ES-I3 (cell line): ENCODE measurements around the gene PTPRB.

Experiments
- H3K36me3 ChIP-seq: 2 replicates; pipeline ENCODE4 v1.6.1; 2013; ENCODE audit warnings: mild to moderate bottlenecking, low read length, control low read depth, moderate library complexity; ENCODE audit not compliant: insufficient read depth
- H3K4me1 ChIP-seq: 2 replicates; pipeline ENCODE4 v1.6.1; 2013; ENCODE audit warnings: mild to moderate bottlenecking, control low read depth, low read length; ENCODE audit not compliant: insufficient read depth
- H3K9ac ChIP-seq: 2 replicates; pipeline ENCODE4 v1.6.1; 2013; ENCODE audit warnings: low read depth, mild to moderate bottlenecking, low read length, moderate library complexity
- H3K9me3 ChIP-seq: 2 replicates; pipeline ENCODE4 v1.6.1; 2013; ENCODE audit warnings: mild to moderate bottlenecking, low read length, moderate library complexity; ENCODE audit not compliant: control insufficient read depth, insufficient read depth

Gene PTPRB

DNA sequence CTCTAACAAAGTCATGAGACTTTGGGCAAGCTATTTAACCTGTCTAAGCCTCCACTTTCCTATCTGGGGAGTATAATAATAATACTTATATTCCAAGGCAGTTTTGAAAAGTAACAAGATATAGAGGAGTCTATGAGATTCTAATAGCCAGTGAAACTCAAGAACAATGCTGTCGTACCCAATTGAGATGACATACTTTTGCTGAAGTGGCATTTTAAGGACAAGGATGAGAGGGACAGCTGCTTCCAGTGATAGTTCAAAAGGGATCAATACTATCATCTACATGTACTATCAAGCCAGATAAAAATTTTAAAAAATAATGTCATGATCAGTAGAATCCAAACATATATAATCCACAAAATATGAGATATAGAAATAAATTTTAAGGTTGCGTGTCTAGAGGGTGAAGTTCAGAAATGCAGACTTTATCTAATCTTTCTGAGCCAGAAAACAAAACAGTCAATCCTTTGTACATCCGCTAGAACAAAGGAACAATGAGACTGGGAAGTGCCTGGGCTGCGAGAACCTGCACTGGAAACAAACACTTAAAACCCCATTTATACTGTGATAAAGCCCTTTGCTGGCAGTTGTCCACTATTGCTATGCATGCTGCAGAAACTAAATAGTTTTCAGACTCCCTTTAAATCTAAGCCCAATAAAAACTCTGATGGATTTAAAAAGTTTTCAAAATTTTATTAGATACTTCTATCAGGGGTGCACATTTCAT, 38.6 kb downstream of the PTPRB start:
- Histone ChIP-seq H3K4me1 (peaks cover 4% of the 10 kb centered on the region; the same call in 1 of the 2 replicates), H3K9me3 (no peaks in the 10 kb centered on the region), H3K9ac (no peak overlapping the region), H3K36me3 (no peaks in the 10 kb centered on the region)

DNA sequence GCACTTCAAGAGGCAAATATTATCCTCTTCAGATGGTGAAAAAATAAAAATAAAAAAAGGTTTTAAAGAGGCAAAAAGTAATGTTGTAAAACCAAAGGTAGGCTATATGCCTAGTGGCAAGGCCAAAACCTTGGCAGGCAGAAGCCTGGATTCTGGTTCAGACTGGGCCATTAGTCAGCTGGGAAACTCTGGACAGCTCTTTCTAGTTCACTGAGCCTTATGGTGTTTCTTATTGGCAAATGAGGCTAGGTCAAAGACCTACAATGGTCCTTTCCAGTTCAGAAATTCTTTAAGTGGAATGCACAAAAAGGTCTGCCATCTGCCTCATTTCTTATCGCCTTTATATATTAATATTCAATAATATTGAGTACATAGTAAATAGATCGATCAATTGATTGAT, 44.6 kb downstream of the PTPRB start:
- H3K9me3 ChIP-seq: no peaks in the 10 kb centered on the region
- peaks cover 4% of the 10 kb centered on the region; the same call in 1 of the 2 replicates for H3K4me1 ChIP-seq
- no peak overlapping the region for H3K9ac ChIP-seq
- no peaks in the 10 kb centered on the region for H3K36me3 ChIP-seq

DNA sequence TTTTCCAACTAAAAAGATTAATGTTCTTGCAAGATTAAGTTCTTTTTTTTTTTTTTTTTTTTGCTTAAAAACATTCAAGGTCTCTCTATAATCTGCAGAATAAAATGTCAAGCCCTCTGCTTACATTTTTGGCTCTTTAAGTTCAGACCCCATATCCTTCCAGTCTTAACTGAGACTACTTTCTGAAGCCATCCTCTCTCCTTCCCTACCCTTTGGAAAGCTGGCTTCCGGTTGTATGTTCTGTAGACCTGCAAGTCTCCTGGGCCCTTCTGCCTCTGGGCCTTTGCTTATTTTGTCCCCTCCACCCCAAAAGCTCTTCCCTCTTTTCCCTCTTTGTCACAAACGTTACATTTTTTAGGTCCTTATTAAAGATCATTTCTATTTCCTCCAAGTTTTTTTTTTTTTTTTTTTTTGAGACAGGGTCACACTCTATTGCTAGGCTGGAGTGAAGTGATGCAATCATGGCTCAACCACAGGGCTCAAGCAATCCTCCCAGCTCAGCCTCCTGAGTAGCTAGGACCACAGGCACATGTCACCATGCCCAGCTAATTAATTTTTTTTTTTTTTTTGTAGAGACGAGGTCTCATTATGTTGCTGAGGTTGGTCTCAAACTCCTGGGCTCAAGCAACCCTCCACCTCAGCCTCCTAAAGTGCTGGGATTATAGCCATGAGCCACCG, 46.5 kb downstream of the PTPRB start:
- H3K4me1 ChIP-seq: no peaks in the 10 kb centered on the region
- no peak overlapping the region for H3K9ac ChIP-seq
- no peaks in the 10 kb centered on the region for H3K36me3 ChIP-seq
- 0 out of 2 replicates have a peak, but pooled peaks cover 2% of the 10 kb centered on the region for H3K9me3 ChIP-seq

DNA sequence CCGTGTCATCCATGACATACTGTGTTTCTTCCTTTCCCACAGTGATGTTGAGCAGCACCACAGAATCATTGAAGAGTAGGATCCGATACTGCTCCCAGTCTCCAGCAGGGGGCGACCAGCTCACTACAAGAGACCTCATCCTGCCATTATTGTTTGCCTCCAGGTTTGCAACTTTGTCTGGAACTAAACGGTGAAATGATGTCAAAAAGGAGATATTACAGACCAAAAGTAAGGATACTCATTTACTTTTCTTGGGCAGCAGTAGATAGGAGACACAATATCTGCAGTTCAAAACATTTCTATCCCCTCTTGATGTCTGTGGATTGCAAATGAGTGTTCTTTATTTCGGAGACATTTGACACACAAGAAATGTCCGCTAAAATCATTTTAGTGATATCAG, 47.2 kb downstream of the PTPRB start:
- Histone ChIP-seq H3K9ac (no peak overlapping the region), H3K9me3 (peaks cover 4% of the 10 kb centered on the region; the same call in 1 of the 2 replicates), H3K4me1 (no peaks in the 10 kb centered on the region), H3K36me3 (no peaks in the 10 kb centered on the region)

DNA sequence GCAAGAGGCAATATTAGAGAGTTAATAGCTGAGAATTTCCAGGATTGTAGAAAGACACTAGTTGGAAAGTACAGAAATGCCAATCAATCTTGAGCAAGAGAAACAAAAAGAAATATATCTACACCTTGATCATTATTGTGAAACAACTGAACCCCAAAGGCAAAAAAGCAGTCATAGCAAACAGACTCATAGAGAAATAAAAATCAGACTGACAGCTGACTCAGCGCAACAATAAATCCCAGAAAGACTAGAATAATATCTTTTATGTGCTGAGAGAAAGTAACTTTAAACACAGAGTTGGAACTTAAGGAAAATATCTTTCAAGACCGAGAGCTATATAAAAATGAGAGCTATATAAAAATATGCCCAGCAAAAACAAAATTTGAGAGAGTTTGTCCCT, 52.9 kb downstream of the PTPRB start:
- Histone ChIP-seq H3K9me3 (peaks cover 6% of the 10 kb centered on the region; the same call in 1 of the 2 replicates), H3K36me3 (no peaks in the 10 kb centered on the region), H3K9ac (no peak overlapping the region), H3K4me1 (no peaks in the 10 kb centered on the region)

DNA sequence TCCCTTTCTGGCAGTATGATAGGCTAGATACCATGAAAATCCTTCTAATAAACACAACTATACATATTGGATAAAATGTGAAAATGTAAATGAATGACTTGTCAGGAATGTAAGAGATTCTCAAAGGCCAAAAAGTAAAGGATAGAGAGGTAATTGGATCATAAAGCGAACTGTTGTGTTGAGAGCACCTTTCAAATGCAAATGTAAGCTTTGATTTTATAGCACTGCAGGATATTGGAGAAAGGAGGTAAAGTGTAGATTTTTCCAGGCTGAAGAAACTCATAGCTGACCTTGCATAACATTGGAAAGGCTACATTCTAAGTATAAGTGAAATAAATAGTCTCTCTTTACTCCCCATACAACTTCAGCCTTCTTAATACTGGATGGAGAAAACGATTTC, 54.0 kb downstream of the PTPRB start:
- peaks cover 6% of the 10 kb centered on the region; the same call in 1 of the 2 replicates for H3K9me3 ChIP-seq

DNA sequence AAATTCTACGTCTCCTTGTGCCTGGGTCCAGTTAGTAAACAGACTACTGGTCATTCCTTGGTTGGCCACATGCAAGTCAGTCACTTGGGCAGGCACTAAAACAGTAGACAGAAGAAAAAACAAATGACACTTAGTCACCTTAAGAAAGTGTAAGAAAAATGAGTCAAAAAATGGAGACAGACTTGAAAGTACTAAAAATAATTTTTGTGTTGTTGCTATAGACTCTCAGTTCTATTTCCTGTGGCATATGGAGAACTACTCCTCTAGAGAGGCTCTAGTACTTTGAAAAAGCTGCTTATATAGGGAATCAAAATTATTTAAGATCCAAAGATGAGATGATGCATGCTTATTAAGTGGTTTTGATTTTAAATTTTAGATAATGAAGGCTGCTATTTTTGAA, 56.0 kb downstream of the PTPRB start:
- peaks cover 6% of the 10 kb centered on the region; the same call in 1 of the 2 replicates for H3K9me3 ChIP-seq
- no peaks in the 10 kb centered on the region for H3K36me3 ChIP-seq
- H3K4me1 ChIP-seq: no peaks in the 10 kb centered on the region
- no peak overlapping the region for H3K9ac ChIP-seq

More for the DNA sequence above, 54.0 kb downstream of the PTPRB start:
- Histone ChIP-seq H3K36me3 (no peaks in the 10 kb centered on the region), H3K9ac (no peak overlapping the region), H3K4me1 (no peaks in the 10 kb centered on the region)

DNA sequence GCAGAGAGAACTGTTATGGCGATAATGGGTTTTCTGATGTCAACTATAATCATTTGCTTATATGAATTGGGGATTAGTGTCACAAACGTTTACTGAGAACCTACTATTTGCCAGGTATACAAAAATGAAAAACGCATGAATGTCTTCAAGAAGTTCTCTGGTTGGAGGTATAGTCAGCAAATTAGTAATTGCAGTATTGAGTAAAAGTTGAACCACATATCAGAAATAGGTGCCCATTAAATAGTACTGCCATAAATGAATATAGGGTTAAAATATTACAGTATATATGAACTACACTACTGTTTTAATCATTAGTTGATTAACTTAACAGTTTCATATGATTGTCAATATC, 60.0 kb downstream of the PTPRB start:
- Histone ChIP-seq H3K9ac (no peak overlapping the region), H3K36me3 (no peaks in the 10 kb centered on the region), H3K4me1 (no peaks in the 10 kb centered on the region), H3K9me3 (no peaks in the 10 kb centered on the region)

DNA sequence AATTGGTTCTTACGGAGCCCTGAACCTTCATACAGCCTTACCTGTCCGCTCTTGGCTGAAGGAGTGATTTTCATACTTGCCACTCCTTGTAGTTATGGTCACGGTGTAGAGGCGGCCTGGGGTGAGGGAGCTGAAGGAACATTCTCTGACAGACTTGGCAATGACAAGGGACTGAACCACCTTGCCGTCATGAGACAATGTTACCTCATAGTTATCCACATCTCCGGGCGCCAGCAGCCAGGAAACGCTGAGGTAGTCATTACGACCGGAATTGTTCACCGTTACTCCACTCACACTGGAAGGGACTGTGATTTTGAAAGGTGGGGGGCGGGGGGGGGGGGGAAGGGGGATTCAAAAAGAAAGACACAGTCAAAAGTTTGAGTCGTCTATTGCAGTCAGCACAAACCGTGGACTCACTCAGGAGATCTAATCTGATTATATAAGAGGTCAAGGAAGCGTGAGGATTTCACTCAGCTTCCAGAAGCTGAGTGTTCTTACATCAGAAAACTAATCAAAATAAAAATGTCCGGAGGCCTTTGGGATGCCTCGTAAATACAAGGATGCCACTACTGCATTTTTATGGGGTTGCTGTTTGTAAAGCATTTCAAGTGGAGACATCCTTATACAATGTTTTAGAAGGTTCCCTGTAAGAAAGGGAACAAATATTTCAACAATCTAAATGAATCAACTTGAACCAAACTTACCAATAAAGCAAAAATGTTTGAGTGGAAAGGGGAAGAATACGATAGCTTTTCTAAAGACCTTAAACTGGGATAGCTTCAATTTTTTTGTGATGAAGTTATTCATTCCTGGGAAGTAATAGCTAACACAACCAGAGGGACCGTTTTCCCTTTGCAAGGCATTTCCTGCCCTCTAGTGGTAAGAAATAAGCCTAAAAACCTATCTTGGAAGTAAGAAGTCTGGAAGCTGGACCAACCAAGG, 60.6 kb downstream of the PTPRB start:
- Histone ChIP-seq H3K4me1 (no peaks in the 10 kb centered on the region), H3K9me3 (no peaks in the 10 kb centered on the region), H3K9ac (no peak overlapping the region), H3K36me3 (no peaks in the 10 kb centered on the region)

DNA sequence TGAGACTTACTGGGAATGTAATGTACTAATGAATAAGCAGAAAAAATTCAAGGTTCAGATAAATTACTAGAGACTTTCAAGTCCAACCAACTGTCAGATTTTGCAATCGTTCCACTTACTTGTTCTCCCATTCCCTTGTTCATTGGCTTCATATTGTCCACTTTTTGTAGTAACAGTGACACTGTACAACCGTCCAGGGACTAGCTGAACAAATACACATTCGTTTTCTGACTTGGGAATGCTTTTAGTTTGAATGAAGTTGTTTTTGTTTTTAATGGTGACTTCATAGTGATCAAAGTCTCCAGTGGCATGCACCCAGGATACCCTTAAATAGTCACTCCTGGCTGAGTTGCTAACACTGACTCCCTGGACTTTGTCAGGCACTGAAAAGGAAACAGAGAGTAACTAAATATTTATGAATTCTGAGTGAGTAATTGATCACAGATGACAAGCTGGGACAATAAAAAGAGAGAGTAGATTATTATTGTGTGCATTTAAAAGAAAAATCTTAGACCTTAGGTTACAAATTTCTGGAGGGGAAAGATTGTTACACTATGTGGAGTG, 65.4 kb downstream of the PTPRB start:
- Histone ChIP-seq H3K36me3 (no peaks in the 10 kb centered on the region), H3K9ac (no peak overlapping the region), H3K9me3 (no peaks in the 10 kb centered on the region), H3K4me1 (no peaks in the 10 kb centered on the region)

DNA sequence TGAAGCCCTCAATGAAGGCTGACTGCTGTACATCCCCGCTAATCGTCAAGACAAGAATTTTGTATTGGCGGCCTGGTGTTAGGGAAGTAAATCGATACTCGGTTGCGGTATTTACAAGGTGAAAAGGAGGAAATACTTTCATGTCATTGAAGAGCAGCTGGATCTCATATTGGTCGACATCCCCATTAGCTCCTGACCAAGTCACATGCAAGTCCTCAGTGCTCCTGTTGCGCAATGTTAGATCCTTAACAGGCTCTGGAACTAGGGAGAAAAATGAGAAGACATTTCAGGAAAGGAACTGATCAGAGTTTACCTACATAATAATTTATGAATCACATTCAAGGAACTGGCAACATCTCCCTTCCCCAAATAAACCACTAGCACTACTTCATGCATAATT, 66.2 kb downstream of the PTPRB start:
- Histone ChIP-seq H3K4me1 (no peaks in the 10 kb centered on the region), H3K36me3 (no peaks in the 10 kb centered on the region), H3K9me3 (no peaks in the 10 kb centered on the region), H3K9ac (no peak overlapping the region)

DNA sequence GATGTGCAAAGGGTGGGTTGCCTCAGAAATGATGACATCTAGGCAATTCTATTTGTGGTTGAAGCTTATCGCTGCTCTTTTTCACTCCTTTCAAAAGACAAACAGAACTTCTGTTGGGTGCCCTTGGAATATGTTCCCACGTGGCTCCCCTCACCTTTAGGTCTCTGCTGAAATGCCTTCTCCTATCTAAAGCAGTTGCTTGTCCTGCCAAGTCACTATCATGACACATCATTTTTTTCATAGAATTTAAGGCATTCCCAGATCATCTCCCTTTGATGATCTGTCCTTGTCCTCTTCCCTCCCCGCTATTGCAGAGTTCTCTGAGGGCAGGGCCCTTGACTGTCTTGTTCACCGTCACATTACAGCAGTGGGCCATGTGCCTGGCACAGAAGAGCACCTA, 75.7 kb downstream of the PTPRB start:
- Histone ChIP-seq H3K36me3 (no peaks in the 10 kb centered on the region; the same call in 1 of the 2 replicates), H3K9me3 (no peaks in the 10 kb centered on the region), H3K9ac (no peak overlapping the region), H3K4me1 (no peaks in the 10 kb centered on the region)

DNA sequence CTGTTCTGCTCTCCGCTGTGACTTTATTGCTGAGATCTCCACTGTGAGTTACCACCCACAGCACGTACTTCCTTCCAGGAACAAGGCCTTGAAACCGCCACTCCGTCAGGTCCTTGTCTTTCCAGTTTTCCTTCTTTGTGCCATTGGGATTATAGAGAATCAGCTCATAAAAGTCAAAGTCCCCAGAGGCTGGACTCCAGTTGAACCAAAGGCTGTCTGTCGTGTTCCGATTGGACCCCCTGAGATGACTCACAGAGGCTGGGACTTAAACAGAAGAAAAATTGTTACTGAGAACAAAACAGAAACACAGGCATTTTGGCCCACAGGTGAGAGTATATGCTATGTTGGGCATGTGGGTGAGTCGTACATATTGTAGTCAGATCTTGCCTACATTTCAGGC, 76.6 kb downstream of the PTPRB start:
- H3K9me3 ChIP-seq: no peaks in the 10 kb centered on the region
- H3K4me1 ChIP-seq: peaks cover under 1% of the 10 kb centered on the region; the same call in 1 of the 2 replicates
- no peaks in the 10 kb centered on the region; the same call in 1 of the 2 replicates for H3K36me3 ChIP-seq
- no peak overlapping the region for H3K9ac ChIP-seq

DNA sequence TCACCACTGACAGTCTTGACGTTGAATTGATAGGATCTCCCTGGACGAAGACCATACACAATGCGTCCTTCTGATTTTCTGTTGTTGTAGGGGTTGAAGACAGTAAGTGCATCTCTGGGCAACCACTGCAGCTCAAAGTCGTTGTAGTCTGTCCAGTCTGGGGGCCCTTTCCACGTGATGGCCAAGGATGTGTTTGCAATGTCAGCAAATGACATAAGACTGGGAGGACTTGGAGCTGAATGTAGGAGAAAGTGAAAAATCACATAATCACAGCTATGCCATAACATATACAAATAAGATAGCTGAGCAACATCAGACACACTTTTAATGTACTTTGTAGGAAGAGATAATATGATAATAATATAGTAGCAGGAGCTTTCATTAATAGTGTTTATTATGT, 77.8 kb downstream of the PTPRB start:
- Histone ChIP-seq H3K9ac (no peak overlapping the region), H3K36me3 (no peaks in the 10 kb centered on the region; the same call in 1 of the 2 replicates), H3K4me1 (peaks cover 7% of the 10 kb centered on the region; the same call in 1 of the 2 replicates), H3K9me3 (no peaks in the 10 kb centered on the region)
